ENCODE measurements around the gene PCDHB2. TPM values are rescaled to one million over a fixed set of nuclear protein-coding genes. Genes with fewer than 3 reads are reported as not detected.
"Not testable (repeated sequence)": the region's sequence is repeated elsewhere in the genome, so short reads cannot be mapped to it uniquely, and the experiment has no call there.

Gene PCDHB2
- 0.29 and 0.52 TPM in 2 replicates for total RNA-seq (2014; rRNA removed; shearing (Covaris generic))
- 0.08 and 0.56 TPM in 2 replicates for polyA plus RNA-seq (2014; cell fraction: nucleus; rRNA removed)

DNA sequence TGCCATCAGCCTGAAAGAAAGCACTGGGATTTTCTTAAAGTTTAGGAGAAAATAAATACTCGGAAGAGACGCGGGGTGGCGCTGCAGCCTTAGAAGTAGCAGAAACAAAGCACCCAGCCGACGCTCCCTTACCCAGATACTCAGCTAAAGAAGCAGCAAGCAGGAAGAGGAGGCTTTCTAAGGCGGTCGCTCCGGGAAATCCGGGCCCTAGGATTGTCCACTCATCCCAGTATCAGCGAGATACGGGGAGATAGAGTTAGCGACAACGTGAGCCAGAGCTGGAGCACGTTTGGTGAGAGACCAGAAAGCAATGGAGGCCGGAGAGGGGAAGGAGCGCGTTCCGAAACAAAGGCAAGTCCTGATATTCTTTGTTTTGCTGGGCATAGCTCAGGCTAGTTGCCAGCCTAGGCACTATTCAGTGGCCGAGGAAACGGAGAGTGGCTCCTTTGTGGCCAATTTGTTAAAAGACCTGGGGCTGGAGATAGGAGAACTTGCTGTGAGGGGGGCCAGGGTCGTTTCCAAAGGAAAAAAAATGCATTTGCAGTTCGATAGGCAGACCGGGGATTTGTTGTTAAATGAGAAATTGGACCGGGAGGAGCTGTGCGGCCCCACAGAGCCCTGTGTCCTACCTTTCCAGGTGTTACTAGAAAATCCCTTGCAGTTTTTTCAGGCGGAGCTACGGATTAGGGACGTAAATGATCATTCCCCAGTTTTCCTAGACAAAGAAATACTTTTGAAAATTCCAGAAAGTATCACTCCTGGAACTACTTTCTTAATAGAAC is at the start of gene PCDHB2:
Gene PCDHB2, plus strand, starts transcription at position 135 of the 782 bp plus-strand sequence. Its CDS starts 176 bp downstream, at position 311.
- DNase-seq (ENCODE audit: extremely low read depth, low read depth) = peak; percentile 11

- no peak for DNase-seq (ENCODE audit: extremely low read depth, low read depth)
Measured at GRCh38 chr5:141050622-141051520, 43.5 kb upstream of the PCDHB2 start, which contains the start of gene PCDHB1. PCDHB1 (plus strand) TSS chr5:141051374; CDS start chr5:141051471, 97 bp downstream.

DNA sequence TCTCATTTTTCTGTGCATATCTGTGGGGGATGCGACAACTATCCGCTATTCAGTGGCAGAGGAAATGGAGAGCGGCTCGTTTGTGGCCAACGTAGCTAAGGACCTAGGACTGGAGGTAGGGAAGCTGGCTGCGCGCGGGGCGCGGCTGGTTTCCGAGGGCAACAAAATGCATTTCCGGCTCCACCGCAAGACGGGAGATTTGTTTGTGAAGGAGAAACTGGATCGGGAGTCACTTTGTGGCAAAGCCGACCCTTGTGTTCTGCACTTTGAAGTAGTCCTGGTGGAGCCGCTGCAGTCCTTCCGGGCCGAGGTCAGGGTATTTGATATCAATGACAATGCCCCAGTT is 42.9 kb upstream of the PCDHB2 start:
- no peak for DNase-seq (ENCODE audit: extremely low read depth, low read depth)

DNA sequence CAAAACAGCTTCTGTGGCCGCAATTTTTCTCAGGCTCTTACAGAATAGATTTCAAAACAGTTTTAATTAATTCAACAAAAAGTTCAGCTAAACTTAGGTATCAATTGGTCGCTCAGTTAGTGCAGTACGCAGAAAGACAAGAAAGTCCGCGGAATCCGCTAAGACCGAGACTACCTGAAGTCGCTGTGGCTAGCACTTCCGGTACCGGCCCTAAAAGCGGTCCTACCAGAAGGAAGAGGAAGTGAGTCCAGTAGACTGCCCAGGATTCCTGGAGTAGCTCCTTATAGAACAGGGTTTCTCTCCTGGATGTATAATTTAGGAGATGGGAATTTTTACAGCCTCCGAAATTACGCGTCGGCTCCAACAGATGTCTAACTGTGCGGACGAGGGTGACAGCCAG is 16.6 kb upstream of the PCDHB2 start:
- DNase-seq (ENCODE audit: extremely low read depth, low read depth) = no peak

DNA sequence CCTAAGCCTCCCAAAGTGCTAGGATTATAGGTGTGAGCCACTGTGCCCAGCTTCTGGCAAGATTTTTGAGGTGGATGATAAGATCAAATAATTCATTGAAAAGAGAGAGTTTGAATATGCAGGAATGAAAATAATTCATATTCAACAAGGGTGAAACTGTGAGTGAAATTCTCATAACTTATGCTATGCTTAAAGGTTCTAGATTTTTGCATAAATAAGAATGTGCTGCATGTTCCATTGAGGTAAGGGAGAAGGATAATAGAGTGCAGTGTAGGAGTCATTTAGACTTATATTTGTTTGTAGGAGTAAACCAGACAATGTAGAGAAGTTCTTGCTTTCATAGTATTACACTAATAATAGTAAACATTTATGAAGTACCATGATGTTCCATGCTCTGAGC is 12.2 kb upstream of the PCDHB2 start:
- DNase-seq (ENCODE audit: extremely low read depth, low read depth) = no peak

- DNase-seq (ENCODE audit: extremely low read depth, low read depth) = peak; percentile 66
Measured at GRCh38 chr5:141084487-141084989, 9.9 kb upstream of the PCDHB2 start.

DNA sequence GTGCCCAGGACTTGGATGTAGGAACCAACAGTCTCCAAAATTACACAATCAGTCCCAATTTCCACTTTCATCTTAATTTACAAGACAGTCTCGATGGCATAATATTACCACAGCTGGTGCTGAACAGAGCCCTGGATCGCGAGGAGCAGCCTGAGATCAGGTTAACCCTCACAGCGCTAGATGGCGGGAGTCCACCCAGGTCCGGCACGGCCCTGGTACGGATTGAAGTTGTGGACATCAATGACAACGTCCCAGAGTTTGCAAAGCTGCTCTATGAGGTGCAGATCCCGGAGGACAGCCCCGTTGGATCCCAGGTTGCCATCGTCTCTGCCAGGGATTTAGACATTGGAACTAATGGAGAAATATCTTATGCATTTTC is 837 bp downstream of the PCDHB2 start:
- DNase-seq (ENCODE audit: extremely low read depth, low read depth) = no peak

DNA sequence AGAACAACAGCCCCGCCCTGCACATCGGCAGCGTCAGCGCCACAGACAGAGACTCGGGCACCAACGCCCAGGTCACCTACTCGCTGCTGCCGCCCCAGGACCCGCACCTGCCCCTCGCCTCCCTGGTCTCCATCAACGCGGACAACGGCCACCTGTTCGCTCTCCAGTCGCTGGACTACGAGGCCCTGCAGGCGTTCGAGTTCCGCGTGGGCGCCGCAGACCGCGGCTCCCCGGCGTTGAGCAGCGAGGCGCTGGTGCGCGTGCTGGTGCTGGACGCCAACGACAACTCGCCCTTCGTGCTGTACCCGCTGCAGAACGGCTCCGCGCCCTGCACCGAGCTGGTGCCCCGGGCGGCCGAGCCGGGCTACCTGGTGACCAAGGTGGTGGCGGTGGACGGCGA is 1.8 kb downstream of the PCDHB2 start:
- DNase-seq (ENCODE audit: extremely low read depth, low read depth) = not testable (repeated sequence)

GRCh38 chr5:141096586-141096985 is 2.2 kb downstream of the PCDHB2 start:
- DNase-seq (ENCODE audit: extremely low read depth, low read depth) = not testable (repeated sequence)

- DNase-seq (ENCODE audit: extremely low read depth, low read depth) = peak; percentile 39
Measured at GRCh38 chr5:141100243-141100805, 5.9 kb downstream of the PCDHB2 start, which contains the start of gene PCDHB3. PCDHB3 (plus strand) TSS chr5:141100473; CDS start chr5:141100650, 177 bp downstream.

DNA sequence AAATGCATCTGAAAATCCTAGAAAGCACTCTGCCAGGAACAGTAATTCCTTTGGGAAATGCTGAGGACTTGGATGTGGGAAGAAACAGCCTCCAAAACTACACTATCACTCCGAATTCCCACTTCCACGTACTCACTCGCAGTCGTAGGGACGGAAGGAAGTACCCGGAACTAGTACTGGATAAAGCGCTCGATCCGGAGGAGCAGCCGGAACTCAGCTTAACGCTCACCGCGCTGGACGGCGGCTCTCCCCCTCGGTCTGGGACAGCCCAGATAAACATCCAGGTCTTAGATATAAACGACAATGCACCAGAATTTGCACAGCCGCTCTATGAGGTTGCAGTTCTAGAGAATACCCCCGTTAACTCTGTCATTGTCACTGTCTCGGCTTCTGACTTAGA is 6.6 kb downstream of the PCDHB2 start:
- no peak for DNase-seq (ENCODE audit: extremely low read depth, low read depth)

GRCh38 chr5:141102070-141102469 is 7.7 kb downstream of the PCDHB2 start:
- not testable (repeated sequence) for DNase-seq (ENCODE audit: extremely low read depth, low read depth)

GRCh38 chr5:141102471-141102870 is 8.1 kb downstream of the PCDHB2 start:
- DNase-seq (ENCODE audit: extremely low read depth, low read depth) = not testable (repeated sequence)

- no peak for DNase-seq (ENCODE audit: extremely low read depth, low read depth)
Measured at GRCh38 chr5:141105350-141105749, 10.9 kb downstream of the PCDHB2 start.

DNA sequence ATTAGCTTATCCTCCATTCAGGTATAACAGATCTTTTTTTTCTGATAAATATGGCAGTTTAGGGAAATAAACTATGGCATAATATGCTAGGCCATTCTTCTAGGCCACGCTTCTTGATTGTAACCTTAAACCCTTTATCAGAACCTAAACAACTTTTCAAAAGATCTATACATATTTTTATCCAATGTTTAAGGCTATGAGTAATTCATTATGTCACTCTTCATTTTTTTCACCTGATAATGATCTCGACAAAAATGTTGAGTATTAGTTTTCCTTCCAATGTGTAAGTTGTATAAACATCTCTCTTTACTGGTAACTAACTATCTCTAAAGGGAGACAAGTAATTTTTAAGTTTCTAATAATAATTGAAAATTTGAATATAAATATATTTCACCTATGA is 24.8 kb downstream of the PCDHB2 start:
- no peak for DNase-seq (ENCODE audit: extremely low read depth, low read depth)

- no peak for DNase-seq (ENCODE audit: extremely low read depth, low read depth)
Measured at GRCh38 chr5:141121563-141121962, 27.1 kb downstream of the PCDHB2 start, which contains the start of gene PCDHB4. PCDHB4 (plus strand) TSS chr5:141121818; CDS start chr5:141121999, 181 bp downstream.

GRCh38 chr5:141121985-141122384 is 27.6 kb downstream of the PCDHB2 start:
- DNase-seq (ENCODE audit: extremely low read depth, low read depth) = no peak

- DNase-seq (ENCODE audit: extremely low read depth, low read depth) = not testable (repeated sequence)
Measured at GRCh38 chr5:141123396-141124135, 29.2 kb downstream of the PCDHB2 start.

- DNase-seq (ENCODE audit: extremely low read depth, low read depth) = no peak
Measured at GRCh38 chr5:141127305-141127704, 32.9 kb downstream of the PCDHB2 start.
